IPS-18c (cell line): Measurements from ENCODE around the gene TRIOBP.
"Not testable (repeated sequence)": the region's sequence is repeated elsewhere in the genome, so short reads cannot be mapped to it uniquely, and the experiment has no call there.

Experiments used
- H3K4me3 ChIP-seq: 2 replicates; pipeline ENCODE4 v1.7.0; 2013; ENCODE audit warnings: low read depth, mild to moderate bottlenecking, low read length, moderate library complexity; ENCODE audit not compliant: insufficient read depth
- H3K9me3 ChIP-seq: one replicate; pipeline ENCODE4 v1.6.1; 2013; ENCODE audit warnings: mild to moderate bottlenecking, low read length, moderate library complexity; ENCODE audit not compliant: control insufficient read depth, insufficient read depth

Gene TRIOBP

DNA sequence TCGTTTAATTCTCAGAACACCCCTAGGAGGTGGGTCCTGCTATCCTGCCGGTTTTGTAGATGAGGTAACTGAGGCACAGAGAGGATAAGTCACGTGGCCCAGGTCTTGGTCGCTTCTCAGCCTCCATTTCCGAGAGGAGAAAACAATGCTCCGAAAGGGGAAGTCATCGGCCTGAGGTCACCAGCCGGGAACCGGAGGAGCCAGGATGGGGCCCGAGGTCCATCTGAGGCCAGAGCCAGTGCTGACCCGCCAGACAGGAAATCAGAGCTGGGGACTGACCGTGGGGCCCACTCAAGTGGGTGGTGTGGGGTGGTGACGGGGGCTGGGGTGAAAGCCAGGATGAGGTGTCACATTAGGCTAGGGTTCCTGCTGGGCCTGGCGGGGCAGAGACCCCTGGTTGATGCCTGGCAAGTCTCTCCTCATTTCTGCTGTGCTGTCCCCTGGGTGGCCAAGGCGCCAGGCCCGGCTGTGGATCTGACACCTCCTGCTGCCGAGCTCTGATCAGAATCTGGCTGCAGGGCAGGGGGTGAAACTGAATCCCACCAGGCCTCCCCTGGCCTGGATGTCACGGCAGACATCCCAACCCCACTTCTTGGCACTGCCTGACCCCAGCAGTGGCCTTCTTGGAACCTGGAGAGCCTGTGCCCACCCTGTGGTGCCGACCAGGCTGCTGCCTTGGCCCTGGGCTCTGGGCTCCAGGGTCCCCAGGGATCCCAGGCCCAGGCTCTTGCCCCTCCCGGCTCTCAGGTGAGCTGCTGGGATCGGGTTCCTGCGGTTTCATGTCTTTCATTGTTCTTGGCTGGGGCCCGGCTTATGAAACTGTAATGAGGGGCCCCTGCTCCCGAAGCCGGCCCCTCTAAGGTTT is 12.0 kb downstream of the TRIOBP start:
- H3K4me3 ChIP-seq = no peak overlapping the region
- H3K9me3 ChIP-seq = no peaks in the 10 kb centered on the region

DNA sequence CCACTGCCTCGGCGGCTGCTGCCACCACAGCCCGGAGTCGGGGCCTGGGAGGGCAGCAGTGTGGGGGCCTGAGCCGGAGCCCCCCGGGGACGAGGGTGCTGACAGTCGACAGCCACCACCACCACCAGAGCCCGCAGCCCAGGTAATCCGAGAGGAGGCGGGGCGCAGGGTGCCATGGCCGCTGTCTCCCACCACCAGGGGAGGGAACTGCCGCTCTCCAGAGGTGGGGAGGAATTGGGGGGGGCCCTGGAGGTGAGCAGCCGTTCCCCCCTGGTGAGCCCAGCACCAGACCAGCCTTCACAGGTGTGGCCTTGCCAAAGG is 12.6 kb downstream of the TRIOBP start:
- no peak overlapping the region for H3K4me3 ChIP-seq
- no peaks in the 10 kb centered on the region for H3K9me3 ChIP-seq

DNA sequence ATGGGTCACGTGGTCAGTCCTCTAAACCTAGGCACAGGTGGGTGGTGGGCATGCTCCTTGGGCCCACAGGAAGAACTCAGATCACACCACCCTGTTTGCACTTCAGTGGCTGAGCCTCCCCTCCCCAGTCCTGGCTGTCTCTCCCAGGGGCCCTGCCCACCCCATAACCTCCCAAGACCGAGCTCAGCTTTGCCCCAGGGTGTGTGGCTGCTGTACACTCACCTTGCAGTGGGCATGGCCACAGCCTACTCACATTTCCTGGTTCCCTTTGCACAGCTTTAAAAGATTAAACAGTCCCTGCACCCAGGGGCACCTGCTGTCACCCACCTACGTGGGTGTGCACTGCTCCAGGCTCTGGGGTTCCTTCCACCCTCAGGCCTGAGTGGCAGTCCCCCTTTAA is 13.8 kb downstream of the TRIOBP start:
- H3K9me3 ChIP-seq = no peaks in the 10 kb centered on the region
- H3K4me3 ChIP-seq = no peak overlapping the region

DNA sequence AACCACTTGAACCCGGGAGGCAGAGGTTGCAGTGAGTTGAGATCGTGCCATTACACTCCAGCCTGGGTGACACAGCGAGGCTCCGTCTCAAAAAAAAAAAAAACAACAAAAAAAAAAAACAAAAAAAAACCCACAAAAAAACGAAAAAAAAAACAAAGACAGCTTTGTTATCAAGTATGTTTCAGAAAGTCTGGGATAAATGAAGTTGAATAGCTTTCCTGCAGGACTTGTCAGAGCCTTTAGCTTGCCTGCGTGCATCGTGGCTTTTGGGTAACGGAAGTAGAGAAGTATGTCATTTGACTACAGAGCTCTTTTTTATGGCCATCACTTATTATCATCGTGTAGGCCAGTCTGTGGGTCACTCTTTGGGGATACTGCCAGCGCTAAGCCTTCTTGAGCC is 14.6 kb downstream of the TRIOBP start:
- H3K4me3 ChIP-seq = no peak overlapping the region
- H3K9me3 ChIP-seq = no peaks in the 10 kb centered on the region

DNA sequence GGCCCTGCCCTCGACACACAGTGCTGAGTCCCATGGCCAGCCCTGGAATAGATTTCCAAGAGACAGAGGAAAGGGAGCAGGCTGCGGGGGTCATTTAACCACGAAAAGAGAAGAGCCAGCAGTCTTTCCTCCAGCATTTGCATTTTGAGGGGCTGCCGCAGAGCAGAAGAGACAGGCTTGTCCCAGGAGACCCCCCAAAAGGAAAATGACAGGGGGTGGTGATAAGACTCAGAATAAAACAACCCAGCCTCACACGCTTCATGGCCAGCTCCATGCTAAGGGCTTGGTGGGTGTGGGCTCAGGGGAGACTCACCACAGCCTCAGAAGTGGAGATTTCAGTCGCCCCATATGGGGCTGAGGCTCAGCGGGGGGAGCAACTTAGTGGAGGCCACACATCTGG is 16.9 kb downstream of the TRIOBP start:
- Histone ChIP-seq H3K4me3 (no peak overlapping the region), H3K9me3 (no peaks in the 10 kb centered on the region)

DNA sequence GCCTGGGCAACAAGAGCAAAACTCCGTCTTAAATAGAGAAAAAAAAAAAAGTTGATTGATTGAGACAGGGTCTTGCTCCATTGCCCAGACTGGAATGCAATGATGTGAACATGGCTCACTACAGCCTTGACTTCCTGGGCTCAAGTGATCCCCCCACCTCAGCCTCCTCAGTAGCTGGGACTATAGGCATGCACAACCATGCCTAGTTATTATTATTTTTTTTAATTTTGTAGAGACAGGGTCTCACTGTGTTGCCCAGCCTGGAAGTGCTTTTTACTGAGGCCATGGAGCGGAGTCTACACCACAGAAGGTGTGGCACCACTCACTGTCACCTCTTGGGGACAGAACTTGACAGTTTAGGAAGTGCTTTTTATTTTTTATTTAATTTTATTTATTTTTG is 17.8 kb downstream of the TRIOBP start:
- Histone ChIP-seq H3K9me3 (no peaks in the 10 kb centered on the region), H3K4me3 (no peak overlapping the region)

DNA sequence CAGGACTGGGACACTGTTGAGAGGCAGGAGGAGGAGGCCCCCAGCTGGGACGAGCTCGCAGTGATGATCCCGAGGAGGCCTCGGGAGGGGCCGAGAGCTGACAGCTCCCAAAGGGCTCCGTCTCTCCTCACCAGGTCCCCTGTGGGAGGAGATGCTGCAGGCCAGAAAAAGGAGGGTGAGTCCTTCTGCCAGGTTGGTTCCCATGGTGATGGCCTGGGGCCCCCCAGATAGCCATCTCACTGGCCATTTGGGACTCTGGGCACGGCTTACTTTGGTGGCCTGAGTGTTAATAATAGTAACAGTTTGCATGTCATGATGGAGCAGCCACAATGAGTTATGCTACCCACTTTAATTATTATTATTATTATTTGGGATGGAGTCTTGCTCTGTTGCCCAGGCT is 18.9 kb downstream of the TRIOBP start:
- H3K9me3 ChIP-seq = no peaks in the 10 kb centered on the region
- no peak overlapping the region for H3K4me3 ChIP-seq

DNA sequence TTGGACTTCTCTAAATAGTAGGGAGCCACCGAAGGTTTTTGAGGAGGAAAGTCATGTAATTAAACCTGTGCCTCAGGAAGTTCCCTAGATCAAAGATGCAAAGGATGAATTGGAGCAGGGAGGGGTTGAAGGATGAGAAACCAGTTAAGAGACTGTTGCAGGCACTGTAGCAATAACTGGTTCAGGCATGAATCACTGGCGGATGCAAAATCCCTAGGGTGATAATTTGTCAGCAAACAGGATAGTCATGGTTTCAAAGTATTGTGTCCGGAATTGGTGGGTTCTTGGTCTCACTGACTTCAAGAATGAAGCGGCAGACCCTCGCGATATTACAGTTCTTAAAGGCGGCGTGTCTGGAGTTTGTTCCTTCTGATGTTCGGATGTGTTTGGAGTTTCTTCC is 19.9 kb downstream of the TRIOBP start:
- Histone ChIP-seq H3K9me3 (no peaks in the 10 kb centered on the region), H3K4me3 (no peak overlapping the region)

DNA sequence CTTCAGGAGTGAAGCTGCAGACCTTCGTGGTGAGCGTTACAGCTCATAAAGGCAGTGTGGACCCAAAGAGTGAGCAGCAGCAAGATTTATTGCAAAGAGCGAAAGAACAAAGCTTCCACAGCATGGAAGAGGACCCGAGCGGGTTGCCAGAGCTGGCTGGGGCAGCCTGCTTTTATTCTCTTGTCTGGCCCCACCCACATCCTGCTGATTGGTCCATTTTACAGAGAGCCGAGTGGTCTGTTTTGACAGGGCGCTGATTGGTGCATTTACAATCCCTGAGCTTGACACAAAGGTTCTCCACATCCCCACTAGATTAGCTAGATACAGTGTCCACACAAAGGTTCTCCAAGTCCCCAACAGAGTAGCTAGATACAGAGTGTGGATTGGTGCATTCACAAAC is 20.4 kb downstream of the TRIOBP start:
- H3K4me3 ChIP-seq, H3K9me3 ChIP-seq: not testable (repeated sequence)

DNA sequence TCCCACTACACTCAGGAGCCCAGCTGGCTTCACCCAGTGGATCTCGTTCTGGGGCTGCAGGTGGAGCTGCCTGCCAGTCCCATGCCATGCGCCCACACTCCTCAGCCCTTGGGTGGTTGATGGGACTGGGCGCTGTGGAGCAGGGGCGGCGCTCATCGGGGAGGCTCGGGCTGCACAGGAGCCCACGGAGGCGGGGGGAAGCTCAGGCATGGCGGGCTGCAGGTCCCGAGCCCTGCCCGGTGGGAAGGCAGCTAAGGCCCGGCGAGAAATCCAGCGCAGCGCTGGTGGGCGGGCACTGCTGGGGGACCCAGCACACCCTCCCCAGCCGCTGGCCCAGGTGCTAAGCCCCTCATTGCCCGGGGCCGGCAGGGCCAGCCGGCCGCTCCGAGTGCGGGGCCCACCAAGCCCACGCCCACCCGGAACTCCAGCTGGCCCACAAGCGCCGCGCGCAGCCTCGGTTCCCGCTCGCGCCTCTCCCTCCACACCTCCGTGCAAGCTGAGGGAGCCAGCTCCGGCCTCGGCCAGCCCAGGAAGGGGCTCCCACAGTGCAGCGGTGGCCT is 21.0 kb downstream of the TRIOBP start:
- H3K9me3 ChIP-seq, H3K4me3 ChIP-seq: not testable (repeated sequence)

DNA sequence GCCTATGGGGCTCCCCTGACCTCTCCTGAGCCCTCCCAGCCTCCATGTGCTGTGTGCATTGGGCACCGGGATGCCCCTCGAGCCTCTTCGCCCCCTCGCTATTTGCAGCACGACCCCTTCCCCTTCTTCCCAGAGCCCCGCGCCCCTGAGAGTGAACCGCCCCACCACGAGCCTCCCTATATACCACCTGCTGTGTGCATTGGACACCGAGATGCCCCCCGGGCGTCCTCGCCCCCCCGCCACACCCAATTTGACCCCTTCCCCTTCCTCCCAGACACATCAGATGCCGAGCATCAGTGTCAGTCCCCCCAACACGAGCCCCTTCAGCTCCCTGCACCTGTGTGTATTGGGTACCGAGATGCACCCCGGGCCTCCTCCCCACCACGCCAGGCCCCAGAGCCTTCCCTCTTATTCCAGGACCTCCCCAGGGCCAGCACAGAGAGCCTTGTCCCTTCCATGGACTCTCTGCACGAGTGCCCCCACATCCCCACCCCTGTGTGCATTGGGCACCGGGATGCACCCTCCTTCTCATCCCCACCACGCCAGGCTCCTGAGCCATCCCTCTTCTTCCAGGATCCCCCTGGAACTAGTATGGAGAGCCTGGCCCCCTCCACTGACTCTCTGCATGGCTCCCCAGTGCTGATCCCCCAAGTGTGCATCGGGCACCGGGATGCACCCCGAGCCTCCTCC is 28.8 kb downstream of the TRIOBP start:
- no peak overlapping the region for H3K4me3 ChIP-seq
- H3K9me3 ChIP-seq = no peaks in the 10 kb centered on the region

DNA sequence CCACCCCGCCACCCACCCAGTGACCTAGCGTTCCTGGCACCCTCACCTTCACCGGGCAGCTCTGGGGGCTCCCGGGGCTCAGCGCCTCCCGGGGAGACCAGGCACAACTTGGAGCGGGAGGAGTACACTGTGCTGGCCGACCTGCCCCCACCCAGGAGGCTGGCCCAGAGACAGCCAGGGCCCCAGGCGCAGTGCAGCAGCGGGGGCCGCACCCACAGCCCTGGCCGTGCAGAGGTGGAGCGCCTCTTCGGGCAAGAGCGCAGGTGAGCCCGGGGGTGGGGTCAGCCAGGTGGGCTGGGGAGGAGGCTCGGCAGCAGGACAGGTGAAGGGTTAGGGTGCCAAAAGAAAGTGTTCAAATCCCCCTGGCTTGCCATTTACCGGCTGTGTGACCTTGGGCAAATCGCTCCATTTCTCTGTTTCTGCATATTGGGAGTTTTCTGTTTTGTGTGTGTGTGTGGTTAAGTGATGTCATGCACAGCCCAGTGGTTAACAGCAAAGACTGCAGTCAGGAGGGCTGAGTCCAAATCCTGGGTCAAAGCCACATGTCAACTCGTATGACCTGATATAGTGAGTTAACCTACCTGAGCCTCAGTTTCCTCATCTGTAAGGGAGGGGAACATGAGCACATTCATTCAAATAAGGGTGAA is 29.5 kb downstream of the TRIOBP start:
- Histone ChIP-seq H3K9me3 (no peaks in the 10 kb centered on the region), H3K4me3 (no peak overlapping the region)

DNA sequence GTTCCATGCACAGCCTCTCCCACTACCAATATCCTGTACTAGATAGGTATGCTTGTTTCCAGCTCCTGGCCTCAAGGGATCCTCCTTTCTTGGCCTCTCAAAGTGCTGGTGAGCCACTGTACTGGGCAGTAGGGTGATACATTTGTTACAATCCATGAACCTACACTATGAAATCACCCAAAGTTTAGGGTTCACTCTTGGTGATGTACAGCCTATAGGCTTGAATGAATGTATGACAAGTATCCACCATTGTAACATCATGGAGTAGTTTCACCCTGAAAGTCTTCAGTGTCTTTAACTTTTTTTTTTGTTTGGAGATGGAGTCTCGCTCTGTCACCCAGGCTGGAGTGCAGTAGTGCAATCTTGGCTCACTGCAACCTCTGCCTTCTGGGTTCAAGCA is 31.8 kb downstream of the TRIOBP start:
- Histone ChIP-seq H3K9me3 (no peaks in the 10 kb centered on the region), H3K4me3 (no peak overlapping the region)

DNA sequence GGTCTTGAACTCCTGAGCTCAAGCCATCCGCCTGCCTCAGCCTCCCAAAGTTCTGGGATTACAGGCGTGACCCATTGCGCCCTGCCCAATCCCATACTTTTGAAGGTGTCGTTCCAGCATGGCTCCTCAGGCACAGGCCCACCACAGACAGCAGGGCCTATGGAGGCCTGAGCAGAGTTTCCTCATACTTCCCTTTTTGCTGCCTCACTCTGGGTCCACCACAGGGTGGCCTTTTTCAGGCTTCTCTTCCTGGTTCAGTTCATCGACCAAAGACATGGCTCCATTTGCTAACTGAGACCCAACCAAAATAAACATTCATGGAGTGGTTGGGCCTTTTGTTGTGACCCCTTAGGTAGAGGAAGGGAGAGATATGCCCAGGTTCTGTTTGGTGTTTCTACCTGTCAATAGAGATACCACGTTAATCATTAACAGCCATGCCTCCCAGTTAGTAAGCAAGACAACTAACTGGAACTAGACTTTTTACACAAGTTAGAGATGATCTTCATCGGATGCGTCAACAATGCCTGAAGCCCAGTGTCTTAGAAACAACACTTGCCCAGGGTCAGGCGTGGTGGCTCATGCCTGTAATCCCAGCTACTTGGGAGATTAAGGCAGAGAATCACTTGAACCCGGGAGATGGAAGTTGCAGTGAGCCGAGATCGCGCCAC is 35.1 kb downstream of the TRIOBP start:
- Histone ChIP-seq H3K4me3 (no peak overlapping the region), H3K9me3 (peaks cover 4% of the 10 kb centered on the region)

DNA sequence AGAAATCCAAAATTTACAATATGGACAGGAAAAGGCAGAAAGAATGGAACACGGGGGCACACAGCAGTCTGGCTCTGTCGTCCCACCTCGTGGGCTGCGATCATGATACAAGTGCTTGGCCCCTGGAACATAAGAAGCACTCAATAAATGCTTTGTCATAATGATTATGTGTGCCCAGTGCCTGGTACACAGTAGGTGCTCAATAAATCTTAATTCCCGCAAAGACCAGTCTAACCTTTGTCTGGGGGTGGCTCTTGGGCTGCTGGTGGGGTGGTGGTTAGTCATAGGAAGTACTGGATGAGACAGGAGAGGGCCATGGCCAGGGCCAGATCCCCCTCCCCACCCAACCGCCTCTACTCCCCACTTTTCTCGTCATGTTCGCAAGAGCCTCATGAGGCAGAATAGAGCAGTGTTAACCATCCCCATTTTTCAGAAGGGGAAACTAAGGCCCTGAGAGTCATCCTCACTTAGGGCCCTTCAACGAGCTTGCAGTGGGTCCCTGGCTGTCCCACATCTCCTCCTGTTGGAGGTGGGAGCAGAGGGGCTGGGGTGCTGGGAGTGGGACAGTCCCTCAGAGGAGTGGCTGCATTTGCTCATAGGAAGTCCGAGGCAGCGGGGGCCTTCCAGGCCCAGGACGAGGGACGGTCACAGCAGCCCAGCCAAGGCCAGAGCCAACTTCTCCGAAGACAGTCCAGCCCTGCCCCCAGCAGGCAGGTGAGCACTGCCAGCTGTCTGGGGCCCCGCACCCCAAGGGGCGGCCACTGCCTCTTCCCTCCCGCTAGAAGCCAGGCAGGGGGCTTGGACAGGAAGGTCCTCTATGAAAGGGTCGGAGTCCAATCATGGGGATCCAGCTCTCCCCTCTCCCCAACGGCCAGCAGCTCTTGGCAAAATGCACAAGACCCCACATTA is 36.1 kb downstream of the TRIOBP start:
- peaks cover 4% of the 10 kb centered on the region for H3K9me3 ChIP-seq
- no peak overlapping the region for H3K4me3 ChIP-seq

DNA sequence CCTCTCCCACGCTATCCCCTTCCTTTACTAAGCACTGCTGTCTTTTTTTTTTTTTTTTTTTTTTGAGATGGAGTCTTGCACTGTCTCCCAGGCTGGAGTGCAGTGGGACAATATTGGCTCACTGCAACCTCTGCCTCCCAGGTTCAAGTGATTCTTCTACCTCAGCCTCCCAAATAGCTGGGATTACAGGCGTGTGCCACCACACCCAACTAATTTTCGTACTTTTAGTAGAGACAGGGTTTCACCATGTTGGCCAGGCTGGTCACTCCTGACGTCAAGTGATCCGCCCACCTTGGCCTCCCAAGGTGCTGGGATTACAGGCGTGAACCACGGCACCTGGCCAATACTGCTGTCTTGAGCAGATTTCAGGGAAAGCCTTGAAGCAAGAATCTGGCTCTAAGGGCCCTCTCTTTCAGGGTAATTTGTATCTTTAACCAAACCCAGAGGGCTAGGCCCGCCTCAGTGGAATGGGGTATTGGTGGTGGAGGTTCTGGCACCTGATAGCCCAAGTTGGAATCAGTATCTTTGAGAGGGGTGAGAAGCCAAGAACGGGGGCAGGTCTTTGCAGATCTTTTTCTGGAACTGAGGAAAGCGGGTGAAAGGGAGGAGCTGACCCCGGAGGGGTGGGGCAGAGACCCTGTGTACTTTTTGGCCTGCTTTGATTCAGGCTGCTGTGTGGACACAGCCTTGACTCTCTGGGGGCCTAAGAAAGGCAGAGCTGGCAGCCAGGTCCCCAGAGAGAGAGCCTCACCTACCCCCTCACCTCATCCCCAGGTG is 37.0 kb downstream of the TRIOBP start:
- Histone ChIP-seq H3K9me3 (peaks cover 4% of the 10 kb centered on the region), H3K4me3 (no peak overlapping the region)
